Measurements from ENCODE around the gene PDE1A. TPM values are rescaled to one million over a fixed set of nuclear protein-coding genes. Genes with fewer than 3 reads are reported as not detected.

The PDE1A gene
- under 1 TPM in 1 of 2 donors, not detected in 1; 0.31 TPM for total RNA-seq
- polyA plus RNA-seq (2013, experiment 1 of 2): 32.0 TPM
- 29.6 TPM for polyA plus RNA-seq (2013, experiment 2 of 2)
- long read RNA-seq, experiment 1, partial matches to known transcripts: 1 of 1 reads
- long read RNA-seq, experiment 1, other reads (novel, unspliced or antisense): 0 of 1 reads
- long read RNA-seq, experiment 2: 0 reads
- long read RNA-seq, experiment 3, partial matches to known transcripts: 2 of 2 reads
- long read RNA-seq, experiment 3, other reads (novel, unspliced or antisense): 0 of 2 reads
- long read RNA-seq, experiment 4: 0 reads

DNA sequence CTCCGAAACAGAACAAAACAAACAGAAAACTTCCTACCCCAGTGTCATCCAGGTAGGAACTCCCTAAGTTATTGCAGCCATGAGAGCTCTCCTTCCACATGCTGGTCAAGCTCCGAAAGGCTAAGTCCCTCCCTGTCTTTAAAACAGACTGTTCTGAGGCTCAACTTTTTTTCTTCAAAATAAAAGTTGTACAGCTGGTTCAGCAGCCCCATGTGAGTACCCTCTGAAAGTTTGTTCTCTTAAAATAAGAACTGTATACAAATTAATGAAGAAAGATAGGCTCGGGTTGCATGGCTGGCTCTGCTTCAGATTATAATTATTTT, at the start of gene PDE1A:
Gene PDE1A (minus strand): TSS at position 119 of the 323 bp plus-strand sequence.
- 93 to 100% methylated on average over 2 to 3 of the region's 3 CpGs for WGBS, 2 experiments (ENCODE audit: insufficient coverage in 1 of 2, insufficient read length in 1 of 2)
- no peaks in the 10 kb centered on the region for H3K27me3 ChIP-seq (ENCODE audit: control insufficient read depth, insufficient read depth, low read length, poor library complexity, severe bottlenecking)
- H3K27ac ChIP-seq (ENCODE audit: low read depth, low read length): no peak within 1 kb of the TSS
- Mint-ChIP-seq H3K4me1 (no peaks in the 10 kb centered on the region), H3K27me3 (ENCODE audit: insufficient read depth) (no peaks in the 10 kb centered on the region), H3K36me3 (ENCODE audit: low read depth) (no peaks in the 10 kb centered on the region), H3K4me3 (no peak within 1 kb of the TSS), H3K27ac (no peak within 1 kb of the TSS), H3K9me3 (no peaks in the 10 kb centered on the region)
- H3K4me1 ChIP-seq (ENCODE audit: control insufficient read depth, insufficient read depth, low read length): no peaks in the 10 kb centered on the region
- no peak within 1 kb of the TSS for H3K9ac ChIP-seq (ENCODE audit: extremely low read depth, low read length, poor library complexity, severe bottlenecking)
- no peaks in the 10 kb centered on the region for H3K36me3 ChIP-seq (ENCODE audit: control insufficient read depth, insufficient read depth, low read length)
- DNase-seq: no peak
- H3K4me3 ChIP-seq (ENCODE audit: low read length): no peak within 1 kb of the TSS
- TF ChIP-seq CTCF (conservative IDR thresholded peaks at IDR 0.05): no peak
- no peaks in the 10 kb centered on the region for H3K9me3 ChIP-seq (ENCODE audit: control insufficient read depth, low read length)

DNA sequence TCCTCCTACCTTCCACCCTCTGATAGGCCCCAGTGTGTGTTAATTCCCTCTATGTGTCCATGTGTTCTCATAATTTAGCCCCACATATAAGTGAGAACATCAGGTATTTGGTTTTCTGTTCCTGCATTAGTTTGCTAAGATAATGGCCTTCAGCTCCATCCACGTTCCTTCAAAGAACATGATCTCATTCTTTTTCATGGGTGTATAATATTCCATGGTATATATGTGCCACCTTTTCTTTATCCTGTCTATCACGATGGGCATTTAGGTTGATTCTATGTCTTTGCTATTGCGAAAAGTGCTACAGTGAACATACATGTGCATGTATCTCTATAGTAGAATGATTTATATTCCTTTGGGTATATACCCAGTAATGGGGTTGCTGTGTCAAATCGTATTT, 46.8 kb upstream of the PDE1A start:
- Histone ChIP-seq H3K27ac (ENCODE audit: low read depth, low read length) (no peak overlapping the region), H3K4me3 (ENCODE audit: low read length) (no peak overlapping the region), H3K36me3 (ENCODE audit: control insufficient read depth, insufficient read depth, low read length) (no peaks in the 10 kb centered on the region), H3K9ac (ENCODE audit: extremely low read depth, low read length, poor library complexity, severe bottlenecking) (no peak overlapping the region), H3K27me3 (ENCODE audit: control insufficient read depth, insufficient read depth, low read length, poor library complexity, severe bottlenecking) (no peaks in the 10 kb centered on the region), H3K4me1 (ENCODE audit: control insufficient read depth, insufficient read depth, low read length) (no peaks in the 10 kb centered on the region), H3K9me3 (ENCODE audit: control insufficient read depth, low read length) (peaks cover 5% of the 10 kb centered on the region)
- Mint-ChIP-seq H3K27ac (no peak overlapping the region), H3K9me3 (peaks cover 7% of the 10 kb centered on the region), H3K4me1 (no peaks in the 10 kb centered on the region), H3K4me3 (no peak overlapping the region), H3K36me3 (ENCODE audit: low read depth) (no peaks in the 10 kb centered on the region), H3K27me3 (ENCODE audit: insufficient read depth) (no peaks in the 10 kb centered on the region)
- 93 to 100% methylated on average over 2 to 4 of the region's 4 CpGs for WGBS, 2 experiments (ENCODE audit: insufficient coverage in 1 of 2, insufficient read length in 1 of 2)
- TF ChIP-seq CTCF (conservative IDR thresholded peaks at IDR 0.05): no peak
- DNase-seq: no peak

DNA sequence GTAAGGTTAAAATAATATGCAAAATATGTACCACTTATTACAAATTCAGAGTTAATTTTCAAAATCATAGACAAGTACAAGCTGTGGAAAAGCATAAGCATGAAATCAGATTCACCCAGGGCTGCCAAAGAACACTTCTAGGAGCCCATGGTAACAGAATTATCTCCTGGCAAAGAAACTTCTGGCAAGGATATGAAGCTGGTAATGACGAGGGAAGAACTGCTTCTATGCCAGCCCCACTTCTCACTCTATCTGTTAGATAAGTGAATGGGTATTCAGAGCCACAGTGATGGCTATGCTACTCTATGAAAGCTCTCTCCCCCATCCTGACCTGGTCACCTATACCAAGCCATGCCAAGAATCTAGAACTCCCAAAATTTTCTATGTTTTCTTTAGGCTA, 36.9 kb upstream of the PDE1A start:
- Mint-ChIP-seq H3K27me3 (ENCODE audit: insufficient read depth) (no peaks in the 10 kb centered on the region), H3K4me3 (no peak overlapping the region), H3K36me3 (ENCODE audit: low read depth) (no peaks in the 10 kb centered on the region), H3K27ac (no peak overlapping the region), H3K4me1 (no peaks in the 10 kb centered on the region), H3K9me3 (no peaks in the 10 kb centered on the region)
- Histone ChIP-seq H3K4me1 (ENCODE audit: control insufficient read depth, insufficient read depth, low read length) (no peaks in the 10 kb centered on the region), H3K9me3 (ENCODE audit: control insufficient read depth, low read length) (no peaks in the 10 kb centered on the region), H3K27me3 (ENCODE audit: control insufficient read depth, insufficient read depth, low read length, poor library complexity, severe bottlenecking) (no peaks in the 10 kb centered on the region), H3K4me3 (ENCODE audit: low read length) (no peak overlapping the region), H3K9ac (ENCODE audit: extremely low read depth, low read length, poor library complexity, severe bottlenecking) (no peak overlapping the region), H3K27ac (ENCODE audit: low read depth, low read length) (no peak overlapping the region), H3K36me3 (ENCODE audit: control insufficient read depth, insufficient read depth, low read length) (no peaks in the 10 kb centered on the region)
- no peak for TF ChIP-seq CTCF (conservative IDR thresholded peaks at IDR 0.05)
- DNase-seq: no peak
- 80 to 88% methylated on average over 1 of the region's 1 CpG for WGBS, 2 experiments (ENCODE audit: insufficient coverage in 1 of 2, insufficient read length in 1 of 2)
